CD4-positive, alpha-beta T cell (primary cell): ENCODE data around the gene EGR2. TPM values are rescaled to one million over a fixed set of nuclear protein-coding genes. Genes with fewer than 3 reads are reported as not detected.

Experiments
- ATAC-seq: fragments of 200-7000 bp; cut with Tn5 transposase; one replicate; pipeline ENCODE4 v1.10.0; 2022; ENCODE audit warnings: mild to moderate bottlenecking; ENCODE audit not compliant: poor library complexity
- CTCF ChIA-PET: fragments of 350-600 bp; sonication (Branson Sonifier 250); formaldehyde crosslinking; loops from one replicate; lab custom pipeline; 2021; ENCODE audit warnings: antibody characterized with exemption, inconsistent platforms; lab: Charles Lee
- POLR2A ChIA-PET: fragments of 350-600 bp; sonication (Branson Sonifier 250); formaldehyde crosslinking; loops from one replicate; lab custom pipeline; 2021; ENCODE audit warnings: antibody characterized with exemption, inconsistent platforms; lab: Charles Lee
- DNase-seq, 14 experiments: peaks; one replicate each; pipeline ENCODE4 v3.0.0-alpha.2; 2013 to 2020; ENCODE audit warnings: mixed read lengths in 2 of 14
- H3K27ac ChIP-seq, 2 donors: one replicate each; pipeline versions ENCODE4 v1.5.1 to v1.7.0; 2013; ENCODE audit warnings: low read length in 2 of 2, low read depth in 1 of 2, mild to moderate bottlenecking in 1 of 2
- H3K27me3 ChIP-seq, 2 experiments: 1 replicate in 1 of 2; 2 replicates in 1 of 2; pipeline versions ENCODE4 v1.6.1 to v1.7.0; 2013; ENCODE audit warnings: low read length in 2 of 2, control low read depth in 1 of 2, mild to moderate bottlenecking in 1 of 2, moderate library complexity in 1 of 2; ENCODE audit not compliant: insufficient read depth in 2 of 2, control insufficient read depth in 1 of 2
- H3K36me3 ChIP-seq: one replicate; pipeline ENCODE4 v1.6.1; 2013; ENCODE audit warnings: low read length, control low read depth; ENCODE audit not compliant: insufficient read depth
- H3K4me1 ChIP-seq: one replicate; pipeline ENCODE4 v1.6.1; 2013; ENCODE audit warnings: low read length, control low read depth; ENCODE audit not compliant: insufficient read depth
- H3K4me3 ChIP-seq: one replicate; pipeline ENCODE4 v1.5.1; 2013; ENCODE audit warnings: mild to moderate bottlenecking, low read length, moderate library complexity
- H3K9me3 ChIP-seq, 2 experiments: 1 replicate in 1 of 2; 2 replicates in 1 of 2; pipeline versions ENCODE4 v1.6.1 to v1.7.0; 2013; ENCODE audit warnings: low read length in 2 of 2, mild to moderate bottlenecking in 2 of 2, control low read depth in 1 of 2, moderate library complexity in 1 of 2; ENCODE audit not compliant: control insufficient read depth in 1 of 2, insufficient read depth in 1 of 2
- H3K27ac Mint-ChIP-seq: one replicate; pipeline ENCODE4 v1.8.0; 2020; ENCODE audit warnings: mixed read lengths
- H3K27me3 Mint-ChIP-seq: one replicate; pipeline ENCODE4 v1.8.0; 2021; ENCODE audit warnings: mixed read lengths
- H3K36me3 Mint-ChIP-seq: one replicate; pipeline ENCODE4 v1.8.0; 2021; ENCODE audit warnings: low read depth, mixed read lengths
- H3K4me1 Mint-ChIP-seq: one replicate; pipeline ENCODE4 v1.8.0; 2021; ENCODE audit warnings: low read depth, mixed read lengths
- H3K4me3 Mint-ChIP-seq: one replicate; pipeline ENCODE4 v1.8.0; 2020; ENCODE audit warnings: mild to moderate bottlenecking, mixed read lengths
- H3K9me3 Mint-ChIP-seq: one replicate; pipeline ENCODE4 v1.8.0; 2020; ENCODE audit warnings: mixed read lengths
- CTCF ChIP-seq: fragments of 200-600 bp; IDR thresholded peaks from one replicate; pipeline ENCODE4 v1.8.0; 2022; ENCODE audit warnings: antibody characterized with exemption, mild to moderate bottlenecking
- intact Hi-C, 2 experiments: fragments of 100-400 bp; cut with DNase I in 1 of 2; cut with micrococcal nuclease in 1 of 2; formaldehyde crosslinking; loops; one replicate each; pipeline versions ENCODE4 v1.15.1 to v1.9.0; 2023 to 2025; cut with DNase I, micrococcal nuclease
- total RNA-seq, 174 experiments: library from RNA in 2 of 174; stranded (reverse) in 2 of 174; gene quantifications; one replicate each; pipeline ENCODE4 v1.2.3 and lab custom pipeline; 2021 to 2026

EGR2 gene
- total RNA-seq, 2 experiments from 2014 or later: 3.2 to 5.4 TPM

- Histone ChIP-seq H3K4me3 (peak overlapping the region; percentile 68), H3K4me1 (peaks cover 55% of the 10 kb centered on the region), H3K27me3 (peaks cover 24 to 29% of the 10 kb centered on the region in 2 experiments), H3K27ac (no peak overlapping the region), H3K36me3 (no peaks in the 10 kb centered on the region), H3K9me3 (no peaks in the 10 kb centered on the region)
- intact Hi-C loops: loop anchor here (1.0 to 10.0 kb wide), 11 partner anchors 10 to 910 kb away; partner anchors contain the start of genes ARID5B (in 1 of the 2) and NRBF2 (in 1 of the 2)
- Mint-ChIP-seq H3K4me3 (peak overlapping the region; percentile 97), H3K4me1 (peaks cover 69% of the 10 kb centered on the region), H3K27me3 (peaks cover 39% of the 10 kb centered on the region), H3K9me3 (no peaks in the 10 kb centered on the region), H3K27ac (peak overlapping the region; percentile 53), H3K36me3 (peaks cover 11% of the 10 kb centered on the region)
- CTCF ChIA-PET: interaction anchor here (1.2 to 4.4 kb wide), 2 partner anchors 133 to 177 kb away, joined by 4 to 23 read pairs; no protein-coding TSS in a partner anchor
- no peak for TF ChIP-seq CTCF
- DNase-seq (peak in 1 of 14 experiments; percentile 37), ATAC-seq (no peak)
- POLR2A ChIA-PET: interaction anchor here (1.3 to 5.7 kb wide), 5 partner anchors 9 to 318 kb away, joined by 3 to 106 read pairs (median 38); partner anchors contain the start of genes ADO and NRBF2
These were observed 1.3 kb downstream of the EGR2 start for GRCh38 chr10:62814756-62815380.

GRCh38 chr10:62813981-62814380 lies 2.2 kb downstream of the EGR2 start:
- ATAC-seq: no peak
- Histone ChIP-seq H3K27ac (no peak overlapping the region), H3K9me3 (no peaks in the 10 kb centered on the region), H3K4me1 (peaks cover 51% of the 10 kb centered on the region), H3K4me3 (no peak overlapping the region), H3K27me3 (peaks cover 15 to 20% of the 10 kb centered on the region in 2 experiments), H3K36me3 (no peaks in the 10 kb centered on the region)
- Mint-ChIP-seq H3K4me1 (peaks cover 68% of the 10 kb centered on the region), H3K36me3 (peaks cover 11% of the 10 kb centered on the region), H3K27ac (peak overlapping the region; percentile 53), H3K9me3 (no peaks in the 10 kb centered on the region), H3K27me3 (peaks cover 30% of the 10 kb centered on the region), H3K4me3 (peak overlapping the region; percentile 82)
- ChIA-PET CTCF (no interaction called here), POLR2A (interaction anchor here (1.3 to 5.7 kb wide), 4 partner anchors 9 to 319 kb away, joined by 3 to 106 read pairs (median 48); partner anchors contain the start of genes ADO and NRBF2)
- peak in 1 of 14 experiments; percentile 17 for DNase-seq
- intact Hi-C loops: loop anchor here (10.0 kb wide), 3 partner anchors 289 to 909 kb away; partner anchors contain the start of gene ARID5B (in 1 of the 2)
- no peak for TF ChIP-seq CTCF

GRCh38 chr10:62813453-62813852 lies 2.7 kb downstream of the EGR2 start:
- no peak overlapping the region for H3K4me3 ChIP-seq
- no peaks in the 10 kb centered on the region for H3K9me3 Mint-ChIP-seq
- POLR2A ChIA-PET: interaction anchor here (1.3 to 1.5 kb wide), 2 partner anchors 34 to 319 kb away, joined by 3 to 5 read pairs; partner anchors contain the start of gene NRBF2
- H3K4me1 Mint-ChIP-seq: peaks cover 70% of the 10 kb centered on the region
- DNase-seq (peak in 1 of 14 experiments; percentile 27), ATAC-seq (no peak)
- H3K9me3 ChIP-seq: no peaks in the 10 kb centered on the region
- H3K4me1 ChIP-seq: peaks cover 47% of the 10 kb centered on the region
- peaks cover 26% of the 10 kb centered on the region for H3K27me3 Mint-ChIP-seq
- peaks cover 12 to 17% of the 10 kb centered on the region in 2 experiments for H3K27me3 ChIP-seq
- H3K4me3 Mint-ChIP-seq: peak overlapping the region; percentile 82
- H3K27ac ChIP-seq: no peak overlapping the region
- CTCF ChIA-PET: no interaction called here
- TF ChIP-seq CTCF: no peak
- peak overlapping the region; percentile 27 for H3K27ac Mint-ChIP-seq
- intact Hi-C loops: loop anchor here (10.0 kb wide), 3 partner anchors 289 to 909 kb away; partner anchors contain the start of gene ARID5B (in 1 of the 2)
- H3K36me3 Mint-ChIP-seq: peaks cover 15% of the 10 kb centered on the region
- no peaks in the 10 kb centered on the region for H3K36me3 ChIP-seq
